ENCODE measurements around the gene RTN4RL1. TPM values are rescaled to one million over a fixed set of nuclear protein-coding genes. Genes with fewer than 3 reads are reported as not detected.
A peak's percentile ranks its signal among the peaks of the same experiment; 100 is the strongest.

The RTN4RL1 gene
- total and polyA plus RNA-seq, 12 donors: 1.3 to 9.4 (median 6.1) TPM

- Histone ChIP-seq H3K27ac (peak overlapping the region in 4 of 5 donors; percentile 39 to 88 (median 63)), H3K4me1 (replicated peaks in 1 of 2) (peaks cover 20 to 35% of the 10 kb centered on the region in 2 donors), H3K9me3 (replicated peaks in 1 of 3) (no peaks in the 10 kb centered on the region), H3K4me3 (peak overlapping the region in 1 of 4 donors; percentile 72), H3K27me3 (no peaks in the 10 kb centered on the region), H3K36me3 (replicated peaks in 1 of 2) (no peaks in the 10 kb centered on the region)
- TF ChIP-seq CTCF (IDR thresholded peaks at IDR 0.05) (no peak), POLR2A (IDR thresholded peaks at IDR 0.05) (no peak)
- intact Hi-C loops (cut with DNase I): loop anchor here (2.0 to 10.0 kb wide), 3 partner anchors 121 to 231 kb away; no protein-coding TSS in a partner anchor
- 0 to 2% (median 1%) methylated on average over 2 to 16 of the region's 16 CpGs; no CpG with 5 or more reads in 1 of the 4 donors for WGBS, 4 donors
- DNase-seq: no peak
Observed at GRCh38 chr17:2054262-2054511, 29.1 kb upstream of the RTN4RL1 start.

DNA sequence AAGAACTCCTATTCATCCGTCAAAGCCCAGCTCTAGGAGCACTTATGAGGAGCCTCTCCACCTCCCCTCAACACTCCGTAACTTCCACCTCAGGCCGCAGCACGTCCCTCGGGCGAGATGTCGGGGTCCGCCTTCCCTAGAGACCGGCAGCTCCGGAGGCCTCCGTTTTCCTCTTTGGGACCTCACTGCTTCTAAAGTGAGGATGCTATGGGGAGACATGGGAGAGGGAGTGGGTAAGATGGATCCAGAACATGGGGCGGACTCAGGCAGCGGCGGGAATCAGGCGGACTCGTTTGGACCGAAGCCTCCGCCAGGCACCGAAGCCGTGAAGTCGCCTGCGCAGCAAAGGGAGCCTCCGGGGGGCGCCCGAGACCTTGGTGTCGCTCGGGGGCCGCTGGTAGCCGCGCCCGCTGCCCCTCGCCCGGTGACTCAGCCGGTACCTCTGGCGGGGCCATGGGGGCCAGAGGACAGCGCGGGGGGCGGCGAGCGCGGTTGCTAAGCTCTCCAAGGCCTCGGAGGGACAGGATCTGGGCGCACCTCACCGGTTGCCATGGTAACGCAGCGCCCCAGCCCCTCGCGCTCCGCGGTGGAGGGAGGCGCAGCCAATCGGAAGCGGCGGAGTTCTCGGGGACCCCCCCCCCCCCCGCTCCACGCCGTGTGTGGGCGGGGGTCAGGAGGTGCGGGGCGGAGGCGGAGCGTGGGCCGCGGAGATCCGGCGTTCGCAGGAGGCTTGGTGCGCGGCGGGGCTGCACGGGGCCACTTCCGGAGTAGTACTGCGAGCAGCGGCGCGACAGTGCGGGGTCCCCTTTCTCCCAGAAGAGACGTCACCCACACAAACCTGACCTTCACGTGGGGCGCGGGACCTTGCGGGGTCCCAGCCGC is 28.5 kb upstream of the RTN4RL1 start:
- peak; percentile 20 to 74 (median 56) for TF ChIP-seq CTCF (IDR thresholded peaks at IDR 0.05)
- peak in 1 of 2 donors; percentile 10 for TF ChIP-seq POLR2A (IDR thresholded peaks at IDR 0.05)
- Histone ChIP-seq H3K4me1 (replicated peaks in 1 of 2) (peaks cover 23 to 41% of the 10 kb centered on the region in 2 donors), H3K36me3 (replicated peaks in 1 of 2) (no peaks in the 10 kb centered on the region), H3K4me3 (peak overlapping the region in 2 of 4 donors; percentile 15 to 72), H3K9me3 (replicated peaks in 1 of 3) (no peaks in the 10 kb centered on the region), H3K27ac (peak overlapping the region in 4 of 5 donors; percentile 39 to 88 (median 63)), H3K27me3 (no peaks in the 10 kb centered on the region)
- 5 to 17% (median 9%) methylated on average over 18 to 84 of the region's 84 CpGs for WGBS, 4 donors
- DNase-seq: peak; percentile 76 to 91 (median 84)
- intact Hi-C loops (cut with DNase I): loop anchor here (2.0 to 10.0 kb wide), 3 partner anchors 121 to 231 kb away; no protein-coding TSS in a partner anchor

DNA sequence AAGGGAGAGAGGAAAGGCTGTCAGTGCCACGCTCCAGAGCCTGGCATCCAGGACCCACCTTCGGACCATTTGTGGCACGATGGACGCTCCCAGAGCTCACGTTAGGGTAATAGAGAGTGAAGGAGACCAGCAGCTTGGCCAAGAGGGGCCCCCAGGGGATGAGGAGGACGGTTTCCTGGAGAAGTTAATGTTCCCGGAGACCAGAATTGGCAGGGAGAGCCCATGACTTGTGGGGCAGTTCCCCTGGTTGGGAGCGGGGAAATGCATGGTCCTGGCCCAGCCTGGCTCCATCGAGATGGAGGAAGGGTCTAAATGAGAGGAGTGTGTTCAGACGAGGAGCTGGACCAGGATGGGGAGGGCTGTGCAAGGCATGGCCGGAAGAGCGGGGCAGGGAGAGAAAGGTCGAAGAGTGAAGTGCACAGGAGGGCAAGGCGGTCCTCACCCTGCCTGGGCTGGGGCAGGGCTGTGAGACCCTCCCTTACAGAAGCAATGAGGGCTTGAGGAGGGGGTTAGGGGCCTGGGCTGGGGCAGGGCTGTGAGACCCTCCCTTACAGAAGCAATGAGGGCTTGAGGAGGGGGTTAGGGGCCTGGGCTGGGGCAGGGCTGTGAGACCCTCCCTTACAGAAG is 26.9 kb upstream of the RTN4RL1 start:
- DNase-seq: peak in 1 of 7 donors; percentile 39
- Histone ChIP-seq H3K9me3 (replicated peaks in 1 of 3) (no peaks in the 10 kb centered on the region), H3K36me3 (replicated peaks in 1 of 2) (no peaks in the 10 kb centered on the region), H3K4me3 (no peak overlapping the region), H3K4me1 (replicated peaks in 1 of 2) (peaks cover 23 to 42% of the 10 kb centered on the region in 2 donors), H3K27ac (peak overlapping the region in 1 of 5 donors; percentile 67), H3K27me3 (no peaks in the 10 kb centered on the region)
- TF ChIP-seq POLR2A (IDR thresholded peaks at IDR 0.05): no peak
- TF ChIP-seq CTCF (IDR thresholded peaks at IDR 0.05): no peak
- 53 to 61% (median 57%) methylated on average over 13 to 14 of the region's 14 CpGs for WGBS, 4 donors
- intact Hi-C loops (cut with DNase I): loop anchor here (10.0 kb wide), 2 partner anchors 123 to 233 kb away; no protein-coding TSS in a partner anchor
